OCI-LY7 (cell line): ENCODE measurements around the gene CCDC148. TPM values are rescaled to one million over a fixed set of nuclear protein-coding genes. Genes with fewer than 3 reads are reported as not detected.

Source experiments
- BruUV-seq: library from RNA; stranded (reverse); fragments of 400-500 nt; replicated peaks from 2 replicates; lab custom pipeline; 2021; lab: Mats Ljungman, UMichigan
- CTCF ChIA-PET: fragments of 300-600 bp; sonication (Branson Sonifier 250); formaldehyde crosslinking; loops from one replicate; lab custom pipeline; 2022; ENCODE audit warnings: antibody characterized with exemption; ENCODE audit not compliant: unreplicated experiment; lab: Charles Lee
- POLR2A ChIA-PET: fragments of 300-600 bp; sonication (Branson Sonifier 250); formaldehyde crosslinking; loops from one replicate; lab custom pipeline; 2022; ENCODE audit warnings: antibody characterized with exemption; lab: Charles Lee
- DNase-seq: peaks from one replicate; pipeline ENCODE4 v3.0.0-alpha.2; 2015; ENCODE audit warnings: low spot score
- H2AFZ ChIP-seq: fragments of 200-600 bp; sonication (generic), shearing (Covaris generic); 2 replicates; pipeline ENCODE4 v1.6.1; 2014; ENCODE audit warnings: mild to moderate bottlenecking, antibody characterized with exemption, low read length, moderate library complexity
- H3K27ac ChIP-seq: fragments of 200-600 bp; sonication (generic); 2 replicates; pipeline ENCODE4 v1.5.1; 2014; ENCODE audit warnings: mixed run types, low read depth, mild to moderate bottlenecking, moderate library complexity, low read length, inconsistent platforms; ENCODE audit not compliant: poor library complexity, severe bottlenecking
- H3K36me3 ChIP-seq: fragments of 200-600 bp; sonication (generic); 2 replicates; pipeline ENCODE4 v1.6.1; 2014; ENCODE audit warnings: mild to moderate bottlenecking, antibody characterized with exemption, low read length, moderate library complexity, mixed read lengths; ENCODE audit not compliant: insufficient read depth
- H3K4me1 ChIP-seq: fragments of 200-600 bp; sonication (generic); 2 replicates; pipeline ENCODE4 v1.5.1; 2014; ENCODE audit warnings: mild to moderate bottlenecking, low read length; ENCODE audit not compliant: insufficient read depth, poor library complexity, severe bottlenecking
- H3K4me2 ChIP-seq: fragments of 200-600 bp; sonication (generic); 2 replicates; pipeline ENCODE4 v1.6.1; 2014; ENCODE audit warnings: mild to moderate bottlenecking, low read length
- H3K4me3 ChIP-seq: fragments of 200-600 bp; sonication (generic); 2 replicates; pipeline ENCODE4 v1.5.1; 2014; ENCODE audit warnings: mild to moderate bottlenecking, low read depth, low read length; ENCODE audit not compliant: poor library complexity, severe bottlenecking
- H3K79me2 ChIP-seq: fragments of 200-600 bp; sonication (generic); 2 replicates; pipeline ENCODE4 v1.6.1; 2016; ENCODE audit warnings: low read depth, mild to moderate bottlenecking, low read length, moderate library complexity, mixed read lengths; ENCODE audit not compliant: insufficient read depth
- H3K9me2 ChIP-seq: fragments of 200-600 bp; sonication (generic); 2 replicates; pipeline ENCODE4 v1.6.1; 2016; ENCODE audit warnings: mild to moderate bottlenecking, low read length, mixed read lengths; ENCODE audit not compliant: insufficient read depth
- H3K9me3 ChIP-seq: fragments of 200-600 bp; sonication (generic); 2 replicates; pipeline ENCODE4 v1.6.1; 2014; ENCODE audit warnings: mild to moderate bottlenecking, mixed run types, low read length, mixed read lengths
- H4K20me1 ChIP-seq: fragments of 200-600 bp; sonication (generic); 2 replicates; pipeline ENCODE4 v1.6.1; 2014; ENCODE audit warnings: mild to moderate bottlenecking, antibody characterized with exemption, low read length, moderate library complexity, mixed read lengths; ENCODE audit not compliant: insufficient read depth
- EZH2phosphoT487 ChIP-seq: fragments of 200-600 bp; sonication (generic); IDR thresholded peaks from 2 replicates; pipeline ENCODE4 v1.6.1; 2018; ENCODE audit warnings: low read depth, borderline replicate concordance, mild to moderate bottlenecking, mixed run types, antibody characterized with exemption, low read length, moderate library complexity, mixed read lengths
- intact Hi-C: fragments of 100-400 bp; cut with micrococcal nuclease; formaldehyde crosslinking; loops from one replicate; pipeline ENCODE4 v1.10.0; 2022; ENCODE audit not compliant: unreplicated experiment
- total RNA-seq, 2 experiments: library from RNA; depleted of rRNA in 1 of 2; stranded (reverse); fragments of >200 nt in 1 of 2; shearing (Covaris generic) in 1 of 2; gene quantifications; 2 replicates each; pipeline ENCODE4 v1.2.3, GENCODE V29; 2014 to 2022
- TF ChIP-seq, protein P1 (sequence below): fragments of 200-600 bp; sonication (generic); conservative IDR thresholded peaks from 2 replicates; pipeline ENCODE4 v1.5.1; 2014; ENCODE audit warnings: mild to moderate bottlenecking, antibody characterized with exemption, low read length, moderate library complexity, mixed read lengths

Gene CCDC148
- total RNA-seq, 2 experiments from 2014 or later = 0.19 to 0.99 TPM

DNA sequence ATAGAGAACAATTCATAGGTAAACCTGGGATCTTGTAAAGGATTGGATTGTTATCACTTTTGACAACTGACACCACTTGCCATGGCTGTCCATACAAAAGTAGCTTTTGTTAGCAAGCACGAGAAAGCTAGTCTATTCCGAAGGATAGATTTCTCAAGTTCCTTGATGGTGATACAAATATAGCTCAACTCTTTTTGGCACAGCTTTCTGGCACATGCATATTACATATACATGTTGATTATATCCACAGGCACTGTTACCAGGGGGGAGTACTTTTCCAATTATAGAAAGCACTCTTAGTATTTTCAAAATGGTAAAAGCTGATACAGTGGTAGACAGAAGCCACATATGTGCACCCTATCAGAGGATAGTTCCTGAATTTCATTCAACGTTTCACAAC, 186.0 kb downstream of the CCDC148 start:
- no TSS peak for BruUV-seq

DNA sequence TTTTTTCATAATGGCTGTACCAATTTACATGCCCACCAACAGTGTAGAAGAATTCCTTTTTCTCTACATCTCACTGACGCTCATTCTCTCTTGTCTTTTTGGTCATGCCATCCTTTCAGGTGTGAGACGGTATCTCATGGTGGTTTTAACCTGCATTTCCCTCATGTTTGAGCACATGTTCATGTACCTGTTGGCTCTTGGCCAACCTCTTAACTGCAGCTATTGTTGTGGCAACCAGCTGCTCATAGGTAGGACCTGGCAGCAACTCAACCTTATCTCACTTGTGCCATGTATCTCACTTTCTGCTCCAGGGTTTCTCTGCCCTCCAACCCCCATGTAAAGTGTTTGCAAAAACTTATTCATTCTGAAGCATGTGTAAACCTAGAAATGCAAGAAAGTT, 187.4 kb downstream of the CCDC148 start:
- TF ChIP-seq, protein P1, sequence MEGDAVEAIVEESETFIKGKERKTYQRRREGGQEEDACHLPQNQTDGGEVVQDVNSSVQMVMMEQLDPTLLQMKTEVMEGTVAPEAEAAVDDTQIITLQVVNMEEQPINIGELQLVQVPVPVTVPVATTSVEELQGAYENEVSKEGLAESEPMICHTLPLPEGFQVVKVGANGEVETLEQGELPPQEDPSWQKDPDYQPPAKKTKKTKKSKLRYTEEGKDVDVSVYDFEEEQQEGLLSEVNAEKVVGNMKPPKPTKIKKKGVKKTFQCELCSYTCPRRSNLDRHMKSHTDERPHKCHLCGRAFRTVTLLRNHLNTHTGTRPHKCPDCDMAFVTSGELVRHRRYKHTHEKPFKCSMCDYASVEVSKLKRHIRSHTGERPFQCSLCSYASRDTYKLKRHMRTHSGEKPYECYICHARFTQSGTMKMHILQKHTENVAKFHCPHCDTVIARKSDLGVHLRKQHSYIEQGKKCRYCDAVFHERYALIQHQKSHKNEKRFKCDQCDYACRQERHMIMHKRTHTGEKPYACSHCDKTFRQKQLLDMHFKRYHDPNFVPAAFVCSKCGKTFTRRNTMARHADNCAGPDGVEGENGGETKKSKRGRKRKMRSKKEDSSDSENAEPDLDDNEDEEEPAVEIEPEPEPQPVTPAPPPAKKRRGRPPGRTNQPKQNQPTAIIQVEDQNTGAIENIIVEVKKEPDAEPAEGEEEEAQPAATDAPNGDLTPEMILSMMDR = no peak
- TF ChIP-seq EZH2phosphoT487 = no peak
- intact Hi-C loops = no loop called here

More for the DNA sequence above, 186.0 kb downstream of the CCDC148 start:
- POLR2A ChIA-PET = interaction anchor here (0.6 to 0.7 kb wide), 2 partner anchors 21 to 213 kb away, joined by 3 read pairs; no protein-coding TSS in a partner anchor
- Histone ChIP-seq H3K36me3 (no peaks in the 10 kb centered on the region), H3K4me3 (no peak overlapping the region), H3K9me3 (no peaks in the 10 kb centered on the region), H3K27ac (no peak overlapping the region), H3K79me2 (no peaks in the 10 kb centered on the region), H4K20me1 (no peaks in the 10 kb centered on the region), H3K4me2 (no peak overlapping the region), H2AFZ (no peak overlapping the region), H3K9me2 (no peaks in the 10 kb centered on the region), H3K4me1 (no peaks in the 10 kb centered on the region)
- intact Hi-C loops = no loop called here
- DNase-seq = no peak
- CTCF ChIA-PET = no interaction called here
- TF ChIP-seq, protein P1 = no peak

DNA sequence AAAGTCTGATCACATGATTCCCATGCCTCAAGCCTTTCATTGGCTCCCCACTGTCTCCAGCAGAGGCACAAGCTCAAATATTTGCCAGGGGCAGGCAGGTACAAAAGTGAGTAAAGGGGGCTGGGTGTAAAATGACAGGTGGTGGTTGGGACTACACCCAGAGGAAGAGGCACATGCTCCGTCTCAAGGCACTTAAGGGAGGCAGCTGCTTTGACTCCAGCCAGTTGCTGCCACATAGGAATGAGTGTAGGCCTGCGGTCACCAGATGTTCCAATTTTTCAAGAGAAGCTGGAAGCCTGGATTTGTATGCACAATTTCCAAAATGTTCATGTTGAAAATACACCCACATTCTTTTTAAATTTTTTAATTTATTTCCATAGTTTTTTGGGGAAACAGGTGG, 190.4 kb downstream of the CCDC148 start:
- no peak for DNase-seq
- H4K20me1 ChIP-seq = no peaks in the 10 kb centered on the region
- H3K9me2 ChIP-seq = no peaks in the 10 kb centered on the region
- no peaks in the 10 kb centered on the region for H3K9me3 ChIP-seq
- TF ChIP-seq, protein P1 = no peak
- TF ChIP-seq EZH2phosphoT487 = no peak
- H2AFZ ChIP-seq = no peak overlapping the region
- no peaks in the 10 kb centered on the region for H3K36me3 ChIP-seq
- no TSS peak for BruUV-seq
- H3K4me3 ChIP-seq = no peak overlapping the region
- H3K4me2 ChIP-seq = no peak overlapping the region
- H3K27ac ChIP-seq = no peak overlapping the region
- intact Hi-C loops = no loop called here
- no peaks in the 10 kb centered on the region for H3K79me2 ChIP-seq
- CTCF ChIA-PET = no interaction called here
- no peaks in the 10 kb centered on the region for H3K4me1 ChIP-seq
- POLR2A ChIA-PET = no interaction called here

More for the DNA sequence above, 187.4 kb downstream of the CCDC148 start:
- H3K9me2 ChIP-seq = no peaks in the 10 kb centered on the region
- no TSS peak for BruUV-seq
- no peaks in the 10 kb centered on the region for H3K4me1 ChIP-seq
- ChIA-PET POLR2A (interaction anchor here (0.6 kb wide), 1 partner anchor 116 kb away, joined by 3 read pairs; no protein-coding TSS in a partner anchor), CTCF (no interaction called here)
- no peak for DNase-seq
- H3K9me3 ChIP-seq = no peaks in the 10 kb centered on the region
- no peak overlapping the region for H3K4me3 ChIP-seq
- no peak overlapping the region for H2AFZ ChIP-seq
- H3K4me2 ChIP-seq = no peak overlapping the region
- no peak overlapping the region for H3K27ac ChIP-seq
- H4K20me1 ChIP-seq = no peaks in the 10 kb centered on the region
- no peaks in the 10 kb centered on the region for H3K36me3 ChIP-seq
- no peaks in the 10 kb centered on the region for H3K79me2 ChIP-seq
